Measurements from ENCODE around the gene GUCY2D.

The GUCY2D gene

GRCh38 chr17:8068736-8069586 lies 66.5 kb downstream of the GUCY2D start:
- no peak for DNase-seq

- no peak for DNase-seq
Observed at GRCh38 chr17:8069587-8069860, 67.1 kb downstream of the GUCY2D start.
